ENCODE data around the gene DNASE1L2. TPM values are rescaled to one million over a fixed set of nuclear protein-coding genes. Genes with fewer than 3 reads are reported as not detected.

Gene DNASE1L2
- total RNA-seq: 1 to 10 TPM in 3 of 4 donors, under 1 TPM in 1; 0.88 to 4.5 (median 1.4) TPM

- intact Hi-C loops (cut with DNase I): no loop called here
- no peak within 1 kb of the TSS for H3K27ac ChIP-seq
- TF ChIP-seq, protein P1, sequence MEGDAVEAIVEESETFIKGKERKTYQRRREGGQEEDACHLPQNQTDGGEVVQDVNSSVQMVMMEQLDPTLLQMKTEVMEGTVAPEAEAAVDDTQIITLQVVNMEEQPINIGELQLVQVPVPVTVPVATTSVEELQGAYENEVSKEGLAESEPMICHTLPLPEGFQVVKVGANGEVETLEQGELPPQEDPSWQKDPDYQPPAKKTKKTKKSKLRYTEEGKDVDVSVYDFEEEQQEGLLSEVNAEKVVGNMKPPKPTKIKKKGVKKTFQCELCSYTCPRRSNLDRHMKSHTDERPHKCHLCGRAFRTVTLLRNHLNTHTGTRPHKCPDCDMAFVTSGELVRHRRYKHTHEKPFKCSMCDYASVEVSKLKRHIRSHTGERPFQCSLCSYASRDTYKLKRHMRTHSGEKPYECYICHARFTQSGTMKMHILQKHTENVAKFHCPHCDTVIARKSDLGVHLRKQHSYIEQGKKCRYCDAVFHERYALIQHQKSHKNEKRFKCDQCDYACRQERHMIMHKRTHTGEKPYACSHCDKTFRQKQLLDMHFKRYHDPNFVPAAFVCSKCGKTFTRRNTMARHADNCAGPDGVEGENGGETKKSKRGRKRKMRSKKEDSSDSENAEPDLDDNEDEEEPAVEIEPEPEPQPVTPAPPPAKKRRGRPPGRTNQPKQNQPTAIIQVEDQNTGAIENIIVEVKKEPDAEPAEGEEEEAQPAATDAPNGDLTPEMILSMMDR (IDR thresholded peaks at IDR 0.05): no peak
- no peak for TF ChIP-seq POLR2A (IDR thresholded peaks at IDR 0.05)
Observed at GRCh38 chr16:2236337-2237101, at the start of gene DNASE1L2. TSS of gene DNASE1L2 (plus strand) at chr16:2236444. CDS start at chr16:2236817, 373 bp downstream.

GRCh38 chr16:2186505-2186904 lies 49.7 kb upstream of the DNASE1L2 start:
- Histone ChIP-seq H3K9me3 (no peaks in the 10 kb centered on the region), H3K4me1 (no peaks in the 10 kb centered on the region), H3K4me3 (replicated peaks in 1 of 3) (no peak overlapping the region), H3K27ac (no peak overlapping the region), H3K27me3 (no peaks in the 10 kb centered on the region), H3K36me3 (no peaks in the 10 kb centered on the region)
- no peak for TF ChIP-seq POLR2A (IDR thresholded peaks at IDR 0.05)
- TF ChIP-seq, protein P1 (IDR thresholded peaks at IDR 0.05): no peak
- WGBS, 2 donors: 88 to 90% methylated on average over 7 of the region's 20 CpGs
- intact Hi-C loops (cut with DNase I): no loop called here
- DNase-seq: no peak

More at GRCh38 chr16:2236337-2237101, at the start of gene DNASE1L2:
- Histone ChIP-seq H3K4me3 (replicated peaks in 1 of 3) (no peak within 1 kb of the TSS), H3K27me3 (no peaks in the 10 kb centered on the region), H3K9me3 (no peaks in the 10 kb centered on the region), H3K4me1 (peaks cover 22 to 34% of the 10 kb centered on the region in 2 donors), H3K36me3 (peaks cover 34 to 35% of the 10 kb centered on the region in 2 donors)
- peak in 1 of 2 donors; percentile 46 for DNase-seq
- WGBS, 2 donors: 5 to 12% methylated on average over 4 to 16 of the region's 64 CpGs

GRCh38 chr16:2187212-2187611 lies 49.0 kb upstream of the DNASE1L2 start:
- Histone ChIP-seq H3K27me3 (no peaks in the 10 kb centered on the region), H3K4me3 (replicated peaks in 1 of 3) (no peak overlapping the region), H3K4me1 (no peaks in the 10 kb centered on the region), H3K27ac (no peak overlapping the region), H3K9me3 (no peaks in the 10 kb centered on the region), H3K36me3 (no peaks in the 10 kb centered on the region)
- WGBS, 2 donors: 77 to 78% methylated on average over 5 to 9 of the region's 17 CpGs
- TF ChIP-seq POLR2A (IDR thresholded peaks at IDR 0.05): no peak
- TF ChIP-seq, protein P1 (IDR thresholded peaks at IDR 0.05): no peak
- no peak for DNase-seq
- intact Hi-C loops (cut with DNase I): no loop called here

DNA sequence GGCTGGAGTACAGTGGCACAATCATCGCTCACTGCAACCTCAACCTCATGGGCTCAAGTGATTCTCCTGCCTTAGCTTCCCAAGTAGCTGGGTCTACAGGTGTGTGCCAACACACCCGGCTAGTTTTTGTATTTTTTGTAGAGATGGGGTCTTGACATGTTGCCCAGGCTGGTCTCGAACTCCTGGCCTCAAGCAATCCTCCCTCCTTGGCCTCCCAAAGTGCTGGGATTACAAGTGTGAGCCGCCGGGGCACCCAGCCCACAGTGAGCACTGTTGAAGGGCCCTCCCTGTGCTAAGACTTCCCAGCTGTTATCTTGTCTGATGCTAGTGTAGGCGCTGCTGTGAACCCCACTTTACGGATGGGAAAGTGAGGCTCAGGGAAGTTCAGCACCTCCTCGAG lies 47.8 kb upstream of the DNASE1L2 start:
- H3K27me3 ChIP-seq: no peaks in the 10 kb centered on the region
- H3K36me3 ChIP-seq: no peaks in the 10 kb centered on the region
- 89 to 93% methylated on average over 7 to 8 of the region's 8 CpGs for WGBS, 2 donors
- no peak overlapping the region for H3K27ac ChIP-seq
- H3K4me1 ChIP-seq: no peaks in the 10 kb centered on the region
- H3K9me3 ChIP-seq: no peaks in the 10 kb centered on the region
- intact Hi-C loops (cut with DNase I): no loop called here
- no peak overlapping the region for H3K4me3 ChIP-seq (replicated peaks in 1 of 3)
- DNase-seq: no peak
- TF ChIP-seq POLR2A (IDR thresholded peaks at IDR 0.05): no peak
- TF ChIP-seq, protein P1 (IDR thresholded peaks at IDR 0.05): no peak

- WGBS, 2 donors: 98 to 100% methylated on average over 4 to 13 of the region's 25 CpGs
- DNase-seq: no peak
- no peak overlapping the region for H3K27ac ChIP-seq
Observed at GRCh38 chr16:2189252-2189893, 46.9 kb upstream of the DNASE1L2 start.

More at GRCh38 chr16:2189252-2189893, 46.9 kb upstream of the DNASE1L2 start:
- Histone ChIP-seq H3K4me3 (replicated peaks in 1 of 3) (no peak overlapping the region), H3K9me3 (no peaks in the 10 kb centered on the region), H3K36me3 (no peaks in the 10 kb centered on the region), H3K27me3 (no peaks in the 10 kb centered on the region), H3K4me1 (no peaks in the 10 kb centered on the region)
- no peak for TF ChIP-seq POLR2A (IDR thresholded peaks at IDR 0.05)
- TF ChIP-seq, protein P1 (IDR thresholded peaks at IDR 0.05): no peak
- intact Hi-C loops (cut with DNase I): no loop called here

Data from thyroid gland (tissue), 4 donors.